Astrocyte (in vitro differentiated cells and primary cell): ENCODE measurements around the gene CPXM1. TPM values are rescaled to one million over a fixed set of nuclear protein-coding genes. Genes with fewer than 3 reads are reported as not detected.
A peak's percentile ranks its signal among the peaks of the same experiment; 100 is the strongest.

Experiments used
- DNase-seq: peaks from one replicate; pipeline ENCODE4 v3.0.0-alpha.2; 2010; ENCODE audit warnings: low read depth
- FAIRE-seq: peaks from 2 replicates; lab custom pipeline; 2011; peaks lifted over from hg19 to GRCh38; lab: Jason Lieb, UNC
- H2AFZ ChIP-seq: 2 replicates; pipeline ENCODE4 v1.6.0; 2012; ENCODE audit warnings: low read depth, low read length, inconsistent platforms
- H3K27ac ChIP-seq: 2 replicates; pipeline ENCODE4 v1.5.1; 2011; ENCODE audit warnings: low read depth, low read length, inconsistent platforms
- H3K27me3 ChIP-seq: 2 replicates; pipeline ENCODE4 v1.6.0; 2011; ENCODE audit warnings: low read length, inconsistent platforms; ENCODE audit not compliant: insufficient read depth
- H3K36me3 ChIP-seq: 2 replicates; pipeline ENCODE4 v1.5.1; 2011; ENCODE audit warnings: low read length, inconsistent platforms; ENCODE audit not compliant: insufficient read depth
- H3K4me1 ChIP-seq: 2 replicates; pipeline ENCODE4 v1.5.1; 2011; ENCODE audit warnings: low read length, inconsistent platforms; ENCODE audit not compliant: insufficient read depth
- H3K4me2 ChIP-seq: 2 replicates; pipeline ENCODE4 v1.6.0; 2012; ENCODE audit warnings: low read length, inconsistent platforms
- H3K4me3 ChIP-seq: 2 replicates; pipeline ENCODE4 v1.5.1; 2011; ENCODE audit warnings: low read depth, mild to moderate bottlenecking, low read length, inconsistent platforms; ENCODE audit not compliant: insufficient read depth
- H3K79me2 ChIP-seq: 2 replicates; pipeline ENCODE4 v1.6.0; 2012; ENCODE audit warnings: mild to moderate bottlenecking, low read length, inconsistent platforms; ENCODE audit not compliant: insufficient read depth
- H3K9ac ChIP-seq: 2 replicates; pipeline ENCODE4 v1.6.0; 2012; ENCODE audit warnings: mild to moderate bottlenecking, low read length, inconsistent platforms
- H3K9me3 ChIP-seq: 2 replicates; pipeline ENCODE4 v1.5.1; 2012; ENCODE audit warnings: low read depth, mild to moderate bottlenecking, low read length, inconsistent platforms; ENCODE audit not compliant: insufficient read depth
- H4K20me1 ChIP-seq: 2 replicates; pipeline ENCODE4 v1.6.0; 2012; ENCODE audit warnings: low read length, inconsistent platforms; ENCODE audit not compliant: insufficient read depth
- H3K27ac Mint-ChIP-seq: one replicate; pipeline ENCODE4 v1.8.0; 2021; ENCODE audit warnings: mild to moderate bottlenecking, mixed read lengths; ENCODE audit not compliant: unreplicated experiment
- H3K27me3 Mint-ChIP-seq: one replicate; pipeline ENCODE4 v1.8.0; 2021; ENCODE audit warnings: low read depth, mixed read lengths; ENCODE audit not compliant: unreplicated experiment
- H3K36me3 Mint-ChIP-seq: one replicate; pipeline ENCODE4 v1.8.0; 2021; ENCODE audit warnings: low read depth, mixed read lengths; ENCODE audit not compliant: unreplicated experiment
- H3K4me1 Mint-ChIP-seq: one replicate; pipeline ENCODE4 v1.8.0; 2021; ENCODE audit warnings: low read depth, mixed read lengths; ENCODE audit not compliant: unreplicated experiment
- H3K4me3 Mint-ChIP-seq: one replicate; pipeline ENCODE4 v1.8.0; 2021; ENCODE audit warnings: mild to moderate bottlenecking, moderate library complexity, mixed read lengths; ENCODE audit not compliant: unreplicated experiment
- H3K9me3 Mint-ChIP-seq: one replicate; pipeline ENCODE4 v1.8.0; 2021; ENCODE audit warnings: mild to moderate bottlenecking, mixed read lengths; ENCODE audit not compliant: unreplicated experiment
- CTCF ChIP-seq: IDR thresholded peaks from 2 replicates; pipeline ENCODE4 v1.5.1; 2011; ENCODE audit warnings: low read depth, mild to moderate bottlenecking, inconsistent platforms, low read length, moderate library complexity; ENCODE audit not compliant: insufficient read depth
- EZH2 ChIP-seq: IDR thresholded peaks from 2 replicates; pipeline ENCODE4 v1.6.1; 2012; ENCODE audit warnings: mild to moderate bottlenecking, low read length, inconsistent platforms; ENCODE audit not compliant: insufficient read depth
- total RNA-seq: library from RNA; stranded (reverse); gene quantifications from 2 replicates; pipeline ENCODE4 v1.2.1, GENCODE V29; 2021

Gene CPXM1
- total RNA-seq, 1 donor from 2014 or later = 10.9 TPM

DNA sequence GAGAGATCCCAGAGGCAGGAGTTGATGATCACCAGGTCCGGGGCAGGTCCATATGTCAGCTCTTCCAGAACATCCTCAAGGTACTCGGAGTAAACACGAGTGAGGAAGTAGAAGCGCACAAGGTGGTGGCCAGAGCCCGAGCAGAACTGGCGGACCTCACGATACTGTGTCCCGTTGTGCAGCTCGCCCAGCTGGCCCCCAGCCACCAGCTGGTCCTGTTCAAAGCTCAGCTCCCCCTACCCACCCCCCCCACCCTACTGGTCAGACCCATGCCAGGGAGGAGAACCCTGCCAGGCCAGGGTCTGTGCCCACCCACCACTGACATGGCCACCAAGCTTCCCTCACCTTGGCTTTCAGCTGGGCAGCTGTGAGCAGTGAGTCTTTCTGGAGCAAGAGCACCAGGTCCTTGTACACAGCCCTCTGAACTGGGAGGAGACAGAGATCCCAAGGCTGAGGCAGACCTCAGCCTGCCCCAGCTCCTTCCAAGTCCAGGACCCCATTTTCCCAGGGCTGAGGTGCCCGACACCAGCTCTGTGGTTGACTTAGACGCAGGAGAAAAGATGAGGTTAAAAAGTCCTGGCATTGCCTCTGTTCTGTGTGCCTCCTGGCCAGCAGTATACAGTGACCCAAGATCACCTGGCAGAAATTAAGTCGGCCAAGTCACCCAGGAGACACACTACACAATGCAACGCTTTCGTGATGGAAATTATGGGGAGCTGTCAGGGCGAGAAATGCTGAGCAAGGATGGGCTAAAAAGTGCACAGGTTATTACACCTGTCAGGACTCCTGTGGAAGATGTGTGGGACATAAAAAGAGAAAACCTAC is 38.6 kb upstream of the CPXM1 start:
- no peak for TF ChIP-seq EZH2
- Mint-ChIP-seq H3K36me3 (peaks cover 35% of the 10 kb centered on the region), H3K9me3 (no peaks in the 10 kb centered on the region), H3K27ac (peak overlapping the region; percentile 21), H3K4me3 (peak overlapping the region; percentile 77), H3K27me3 (no peaks in the 10 kb centered on the region), H3K4me1 (peaks cover 3% of the 10 kb centered on the region)
- H3K27ac ChIP-seq = no peak overlapping the region
- no peaks in the 10 kb centered on the region for H4K20me1 ChIP-seq
- no peak overlapping the region for H3K9ac ChIP-seq
- FAIRE-seq (no peak), DNase-seq (no peak)
- no peaks in the 10 kb centered on the region for H3K9me3 ChIP-seq
- no peak overlapping the region for H2AFZ ChIP-seq
- no peaks in the 10 kb centered on the region for H3K27me3 ChIP-seq
- H3K4me1 ChIP-seq = peaks cover 9% of the 10 kb centered on the region
- H3K4me2 ChIP-seq = peak overlapping the region; percentile 85
- H3K79me2 ChIP-seq = peaks cover 15% of the 10 kb centered on the region
- no peak overlapping the region for H3K4me3 ChIP-seq
- peaks cover 2% of the 10 kb centered on the region for H3K36me3 ChIP-seq

DNA sequence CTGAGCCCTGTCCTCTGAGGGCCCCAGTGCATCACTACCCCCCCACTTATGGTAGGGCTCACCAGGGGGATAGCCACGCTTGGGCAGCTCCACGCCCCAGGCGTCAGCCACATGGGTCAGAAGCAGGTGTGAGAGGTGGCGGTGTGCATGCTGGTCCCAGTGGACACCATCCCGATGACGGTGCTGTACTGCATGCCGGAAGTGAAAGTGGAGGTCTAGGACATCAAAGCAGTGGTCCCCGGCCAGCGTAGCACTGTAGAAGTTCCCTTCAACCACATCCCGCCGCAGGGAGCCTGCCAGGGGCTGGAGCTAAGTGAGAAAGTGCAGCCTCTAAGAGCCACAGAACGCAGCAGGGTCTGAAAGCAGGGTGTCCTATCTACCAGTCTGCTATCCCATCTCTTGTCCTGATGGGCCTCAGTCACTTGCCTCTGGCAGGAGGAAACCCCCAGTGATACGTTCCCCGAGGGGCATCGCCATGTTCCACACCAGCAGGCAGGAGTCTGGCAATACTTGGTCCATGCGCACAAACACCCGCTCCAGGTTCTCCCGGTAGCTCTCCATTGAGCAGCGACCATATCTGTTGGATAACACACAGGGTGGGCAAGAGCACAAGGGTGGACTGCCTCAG is 37.9 kb upstream of the CPXM1 start:
- Histone ChIP-seq H3K9me3 (no peaks in the 10 kb centered on the region), H3K4me1 (peaks cover 9% of the 10 kb centered on the region), H3K4me3 (no peak overlapping the region), H3K27ac (no peak overlapping the region), H3K27me3 (no peaks in the 10 kb centered on the region), H3K9ac (no peak overlapping the region), H3K79me2 (peaks cover 15% of the 10 kb centered on the region), H2AFZ (no peak overlapping the region), H3K36me3 (peaks cover 2% of the 10 kb centered on the region), H3K4me2 (no peak overlapping the region), H4K20me1 (no peaks in the 10 kb centered on the region)
- Mint-ChIP-seq H3K4me3 (no peak overlapping the region), H3K36me3 (peaks cover 35% of the 10 kb centered on the region), H3K27ac (no peak overlapping the region), H3K9me3 (no peaks in the 10 kb centered on the region), H3K27me3 (no peaks in the 10 kb centered on the region), H3K4me1 (peaks cover 3% of the 10 kb centered on the region)
- no peak for TF ChIP-seq CTCF
- TF ChIP-seq EZH2 = no peak
- FAIRE-seq (no peak), DNase-seq (no peak)

DNA sequence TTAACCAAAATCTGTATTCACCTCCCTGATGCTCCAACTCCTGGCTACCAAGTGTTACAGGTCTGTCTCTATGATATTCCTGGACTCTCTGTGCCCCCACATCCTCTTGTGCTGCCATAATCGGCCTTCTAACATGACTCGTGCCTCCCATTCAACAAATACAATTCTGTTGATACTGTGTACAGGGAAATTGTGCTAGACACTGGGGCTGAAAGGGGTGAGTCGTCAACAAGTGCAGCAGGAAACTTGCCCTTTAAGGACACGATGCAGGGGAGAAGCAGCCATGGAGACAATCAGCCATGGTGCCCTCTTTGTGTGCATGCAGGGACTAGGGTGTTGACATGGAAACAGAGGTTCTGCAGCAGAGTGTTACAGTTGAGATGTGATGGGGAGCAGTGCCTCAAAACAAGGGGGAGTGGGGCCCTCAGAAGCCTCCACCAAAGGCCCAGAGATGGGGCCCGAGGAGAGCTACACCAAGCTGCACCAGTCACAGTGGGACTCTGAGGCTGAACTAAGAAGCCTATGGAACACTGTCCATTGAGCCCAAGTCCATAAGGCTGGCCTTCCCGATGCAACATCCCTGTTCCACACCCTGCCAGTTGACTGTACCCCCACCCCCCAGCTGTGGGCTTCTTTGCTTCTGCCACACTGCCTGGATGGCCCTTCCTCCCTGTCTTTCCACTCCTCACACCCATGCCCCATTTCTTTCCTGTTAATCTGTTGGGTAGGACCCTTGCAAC is 37.0 kb upstream of the CPXM1 start:
- no peak for FAIRE-seq
- Histone ChIP-seq H3K27me3 (no peaks in the 10 kb centered on the region), H3K36me3 (peaks cover 2% of the 10 kb centered on the region), H3K4me1 (peaks cover 9% of the 10 kb centered on the region), H4K20me1 (no peaks in the 10 kb centered on the region), H3K4me3 (no peak overlapping the region), H3K4me2 (no peak overlapping the region), H2AFZ (no peak overlapping the region), H3K9ac (no peak overlapping the region), H3K79me2 (peaks cover 15% of the 10 kb centered on the region), H3K9me3 (no peaks in the 10 kb centered on the region), H3K27ac (no peak overlapping the region)
- no peak for DNase-seq
- H3K9me3 Mint-ChIP-seq = no peaks in the 10 kb centered on the region
- H3K36me3 Mint-ChIP-seq = peaks cover 35% of the 10 kb centered on the region
- TF ChIP-seq CTCF (no peak), EZH2 (no peak)
- peak overlapping the region; percentile 58 for H3K4me3 Mint-ChIP-seq
- no peak overlapping the region for H3K27ac Mint-ChIP-seq
- H3K27me3 Mint-ChIP-seq = no peaks in the 10 kb centered on the region
- H3K4me1 Mint-ChIP-seq = peaks cover 3% of the 10 kb centered on the region
